ENCODE results near the gene SEC24C. TPM values are rescaled to one million over a fixed set of nuclear protein-coding genes. Genes with fewer than 3 reads are reported as not detected.

The SEC24C gene
- total RNA-seq, 1 donor from 2014 or later: 106 TPM

GRCh38 chr10:73819513-73820093 lies 75.4 kb downstream of the SEC24C start:
- no peak for DNase-seq
- no peak overlapping the region for H3K4me3 Mint-ChIP-seq
- no peak overlapping the region for H3K27ac Mint-ChIP-seq
- intact Hi-C loops (cut with micrococcal nuclease): no loop called here
- H3K27me3 Mint-ChIP-seq: no peaks in the 10 kb centered on the region
- H3K4me1 Mint-ChIP-seq: no peaks in the 10 kb centered on the region
- peaks cover 25% of the 10 kb centered on the region for H3K36me3 Mint-ChIP-seq (ENCODE audit: low read depth)
- no peaks in the 10 kb centered on the region for H3K9me3 Mint-ChIP-seq

Other genes with a start within 250 kb of the SEC24C start
- gene PPP3CB, start 248.3 kb upstream of the SEC24C start, total RNA-seq: 42.5 and 43.6 TPM in 2 replicates
- 7.3 and 7.8 TPM in 2 replicates for gene USP54, start 153.0 kb upstream of the SEC24C start, total RNA-seq
- not detected in 2 replicates for gene MYOZ1, start 102.9 kb upstream of the SEC24C start, total RNA-seq
- gene SYNPO2L, start 88.3 kb upstream of the SEC24C start, total RNA-seq: 0.05 TPM in 1 of 2 replicates, not detected in the other
- gene AGAP5, start 46.3 kb upstream of the SEC24C start, total RNA-seq: 10.1 and 13.9 TPM in 2 replicates
- 34.9 and 37.8 TPM in 2 replicates for gene CHCHD1, start 37.7 kb downstream of the SEC24C start, total RNA-seq
- gene ZSWIM8, start 41.2 kb downstream of the SEC24C start, total RNA-seq: 50.8 and 53.5 TPM in 2 replicates
- 50.5 and 50.6 TPM in 2 replicates for gene NDST2, start 67.2 kb downstream of the SEC24C start, total RNA-seq
- 20.2 and 22.1 TPM in 2 replicates for gene CAMK2G, start 130.2 kb downstream of the SEC24C start, total RNA-seq
- gene PLAU, start 166.8 kb downstream of the SEC24C start, total RNA-seq: 0.57 and 0.72 TPM in 2 replicates